Neuronal stem cell (in vitro differentiated cells): ENCODE measurements around the gene SLC39A11.
A peak's percentile ranks its signal among the peaks of the same experiment; 100 is the strongest.

Source experiments
- DNase-seq: peaks from one replicate; pipeline ENCODE4 v3.0.0-alpha.2; 2013; ENCODE audit warnings: low spot score
- H2AFZ ChIP-seq: one replicate; pipeline ENCODE4 v1.6.1; 2013; ENCODE audit warnings: mild to moderate bottlenecking, low read length, inconsistent platforms
- H2AK5ac ChIP-seq: 2 replicates; pipeline ENCODE4 v1.6.1; 2013; ENCODE audit warnings: low read depth, mild to moderate bottlenecking, inconsistent platforms, low read length, moderate library complexity, mixed read lengths
- H2BK120ac ChIP-seq: 2 replicates; pipeline ENCODE4 v1.6.1; 2013; ENCODE audit warnings: low read depth, mild to moderate bottlenecking, inconsistent platforms, low read length, moderate library complexity, mixed read lengths
- H2BK12ac ChIP-seq: one replicate; pipeline ENCODE4 v1.6.1; 2013; ENCODE audit warnings: low read length, inconsistent platforms
- H2BK15ac ChIP-seq: 2 replicates; pipeline ENCODE4 v1.6.1; 2013; ENCODE audit warnings: mild to moderate bottlenecking, low read length, inconsistent platforms, mixed read lengths
- H2BK5ac ChIP-seq: one replicate; pipeline ENCODE4 v1.6.1; 2013; ENCODE audit warnings: inconsistent platforms, mild to moderate bottlenecking, low read length, moderate library complexity
- H3K14ac ChIP-seq: one replicate; pipeline ENCODE4 v1.6.1; 2013; ENCODE audit warnings: low read length, inconsistent platforms
- H3K18ac ChIP-seq: 2 replicates; pipeline ENCODE4 v1.6.1; 2013; ENCODE audit warnings: low read length, inconsistent platforms
- H3K23ac ChIP-seq: 2 replicates; pipeline ENCODE4 v1.6.1; 2013; ENCODE audit warnings: low read depth, mild to moderate bottlenecking, mixed read lengths, low read length, inconsistent platforms; ENCODE audit not compliant: poor library complexity
- H3K27ac ChIP-seq: replicated peaks from 3 replicates; pipeline ENCODE4 v1.5.1; 2013; ENCODE audit warnings: low read length, inconsistent platforms
- H3K27me3 ChIP-seq, 3 experiments: 2 replicates each; pipeline ENCODE4 v1.6.1; 2013; ENCODE audit warnings: low read length in 3 of 3, mild to moderate bottlenecking in 2 of 3, inconsistent platforms in 1 of 3, low read depth in 1 of 3, mixed read lengths in 1 of 3, moderate library complexity in 1 of 3; ENCODE audit not compliant: control insufficient read depth in 3 of 3, insufficient read depth in 3 of 3
- H3K36me3 ChIP-seq, 2 donors: replicated peaks in 1 of 2; 2 replicates each; pipeline ENCODE4 v1.6.1; 2013; ENCODE audit warnings: low read length in 2 of 2; ENCODE audit not compliant: control insufficient read depth in 2 of 2, insufficient read depth in 2 of 2
- H3K4ac ChIP-seq: 2 replicates; pipeline ENCODE4 v1.6.1; 2013; ENCODE audit warnings: inconsistent platforms, mild to moderate bottlenecking, low read length, moderate library complexity
- H3K4me1 ChIP-seq, 2 donors: 1 replicate in 1 of 2; 2 replicates in 1 of 2; pipeline ENCODE4 v1.6.1; 2013; ENCODE audit warnings: low read length in 2 of 2, low read depth in 1 of 2; ENCODE audit not compliant: control insufficient read depth in 2 of 2, insufficient read depth in 1 of 2
- H3K4me2 ChIP-seq: one replicate; pipeline ENCODE4 v1.6.1; 2013; ENCODE audit warnings: mild to moderate bottlenecking, low read length, inconsistent platforms; ENCODE audit not compliant: insufficient read depth, poor library complexity, severe bottlenecking
- H3K4me3 ChIP-seq, 2 donors: 2 replicates each; pipeline ENCODE4 v1.5.1; 2013; ENCODE audit warnings: low read length in 2 of 2, mild to moderate bottlenecking in 2 of 2, inconsistent platforms in 1 of 2, moderate library complexity in 1 of 2
- H3K79me1 ChIP-seq: one replicate; pipeline ENCODE4 v1.6.1; 2013; ENCODE audit warnings: low read depth, mild to moderate bottlenecking, inconsistent platforms, low read length, moderate library complexity
- H3K9ac ChIP-seq: one replicate; pipeline ENCODE4 v1.6.1; 2013; ENCODE audit warnings: mild to moderate bottlenecking, low read depth, low read length, inconsistent platforms; ENCODE audit not compliant: poor library complexity
- H3K9me3 ChIP-seq, 2 donors: replicated peaks in 1 of 2; 2 replicates each; pipeline versions ENCODE3 to v1.6.1; 2013; ENCODE audit warnings: low read length in 2 of 2, mild to moderate bottlenecking in 2 of 2, inconsistent platforms in 1 of 2, low read depth in 1 of 2, mixed read lengths in 1 of 2, moderate library complexity in 1 of 2; ENCODE audit not compliant: control insufficient read depth in 2 of 2, insufficient read depth in 1 of 2
- H4K8ac ChIP-seq: one replicate; pipeline ENCODE4 v1.6.1; 2013; ENCODE audit warnings: low read depth, mild to moderate bottlenecking, inconsistent platforms, low read length, moderate library complexity
- H4K91ac ChIP-seq: one replicate; pipeline ENCODE4 v1.6.1; 2013; ENCODE audit warnings: low read length, low read depth, mild to moderate bottlenecking, inconsistent platforms; ENCODE audit not compliant: poor library complexity
- WGBS, 2 donors: extraction: QIAGEN DNeasy Blood & Tissue Kit; methylation state at CpG; one replicate each; pipeline ENCODE4 v1.1.7; 2013; ENCODE audit warnings: missing lambda C conversion rate in 2 of 2, mixed read lengths in 1 of 2; ENCODE audit not compliant: insufficient read length in 2 of 2, insufficient replicate concordance in 1 of 2; ENCODE audit errors: extremely low coverage in 2 of 2; 5-methylcytosine and 5-hydroxymethylcytosine counted together

The SLC39A11 gene

DNA sequence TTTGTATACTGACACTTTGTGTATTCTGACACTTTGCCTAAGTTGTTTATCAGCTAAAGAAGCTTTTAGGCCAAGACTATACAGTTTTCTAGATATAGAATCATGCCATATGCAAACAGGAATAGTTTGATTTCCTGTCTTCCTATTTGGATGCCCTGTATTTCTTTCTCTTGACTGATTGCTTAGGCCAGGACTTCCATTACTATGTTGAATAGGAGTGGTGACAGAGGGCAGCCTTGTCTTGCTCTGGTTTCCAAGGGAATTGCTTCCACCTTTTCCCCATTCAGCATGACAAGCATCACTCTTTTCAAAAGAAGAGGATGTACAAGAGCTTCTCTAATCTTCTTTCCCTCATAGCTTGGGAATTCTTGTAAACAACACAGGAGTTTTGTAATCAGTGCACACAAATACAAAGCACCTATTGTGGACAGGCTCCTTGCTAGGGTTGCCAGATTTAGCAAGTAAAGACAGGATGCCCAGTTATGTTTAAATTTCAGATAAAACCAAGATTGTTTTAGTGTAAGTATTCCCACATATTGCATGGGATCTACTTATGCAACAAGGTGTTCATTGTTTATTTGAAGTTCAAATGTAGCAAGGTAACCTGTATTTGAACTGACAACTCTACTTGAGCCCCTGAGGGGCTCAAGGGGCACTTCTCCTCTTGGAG is 233.5 kb downstream of the SLC39A11 start:
- H2BK5ac ChIP-seq, result no peak overlapping the region
- H3K23ac ChIP-seq, result no peak overlapping the region
- no peak overlapping the region for H3K27ac ChIP-seq
- peaks cover 0 to 9% of the 10 kb centered on the region in 2 donors for H3K9me3 ChIP-seq
- H2BK120ac ChIP-seq, result no peak overlapping the region
- no peak overlapping the region for H3K9ac ChIP-seq
- no peaks in the 10 kb centered on the region for H3K27me3 ChIP-seq
- H3K36me3 ChIP-seq, result no peaks in the 10 kb centered on the region
- no peak overlapping the region for H2BK15ac ChIP-seq
- H2AK5ac ChIP-seq, result no peak overlapping the region
- H2AFZ ChIP-seq, result no peak overlapping the region
- no peak for DNase-seq
- no peak overlapping the region for H3K14ac ChIP-seq
- H3K4me1 ChIP-seq, result peaks cover 0 to 16% of the 10 kb centered on the region in 2 donors
- H3K4ac ChIP-seq, result no peak overlapping the region
- no peak overlapping the region for H3K18ac ChIP-seq
- H3K79me1 ChIP-seq, result no peaks in the 10 kb centered on the region
- H4K91ac ChIP-seq, result no peak overlapping the region
- no peak overlapping the region for H4K8ac ChIP-seq
- H3K4me3 ChIP-seq, result no peak overlapping the region
- no peak overlapping the region for H2BK12ac ChIP-seq
- H3K4me2 ChIP-seq, result no peak overlapping the region

DNA sequence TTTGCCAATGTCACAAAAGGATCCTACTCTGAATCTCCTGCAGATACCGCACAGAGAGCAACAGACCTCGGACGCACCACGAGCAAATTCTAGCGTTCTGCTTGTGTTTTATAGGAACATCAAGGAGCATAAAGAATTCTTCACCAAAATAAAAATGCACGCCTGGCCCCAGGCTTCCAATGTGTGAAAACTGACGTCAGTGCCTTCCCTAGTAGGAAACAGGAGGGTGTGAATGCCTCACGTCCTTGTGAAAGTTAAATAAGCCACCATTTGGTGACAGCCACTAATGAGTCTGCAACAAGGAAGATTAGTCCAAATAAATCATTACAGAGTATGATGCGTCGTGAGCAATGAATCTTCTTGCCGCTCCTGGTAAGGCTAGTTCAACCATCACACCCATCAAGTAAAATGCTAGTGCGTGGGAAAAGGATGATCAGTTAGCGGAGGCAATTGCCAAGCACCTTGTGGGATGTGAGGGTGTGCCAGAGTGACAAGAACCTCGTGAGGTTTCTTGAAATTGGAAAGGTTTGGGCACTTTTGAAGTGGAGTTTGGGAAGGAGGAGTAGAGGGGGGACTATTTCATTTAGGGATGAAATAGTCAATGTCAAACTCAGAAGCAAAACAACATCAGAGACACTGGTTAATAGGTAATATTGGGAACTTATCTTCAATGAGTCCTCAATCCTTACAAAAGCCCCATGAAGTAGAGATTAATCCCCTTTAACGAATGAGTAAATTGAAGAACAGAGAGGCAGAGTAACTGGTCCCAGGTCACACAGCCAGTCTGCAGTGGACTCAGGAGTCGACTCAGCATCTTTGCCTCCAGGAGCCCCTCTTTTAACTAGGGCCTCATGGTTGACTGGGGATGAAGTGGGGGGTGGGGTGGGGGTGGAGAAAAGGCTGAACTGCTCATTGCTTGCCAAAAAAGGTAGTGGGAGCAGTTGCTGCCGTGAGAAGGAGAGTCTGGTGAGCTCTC is 238.8 kb downstream of the SLC39A11 start:
- Histone ChIP-seq H3K9ac (no peak overlapping the region), H3K4me2 (no peak overlapping the region), H2BK15ac (no peak overlapping the region), H2AFZ (no peak overlapping the region), H3K27me3 (no peaks in the 10 kb centered on the region), H2BK5ac (no peak overlapping the region), H2BK12ac (no peak overlapping the region), H3K36me3 (no peaks in the 10 kb centered on the region), H3K18ac (no peak overlapping the region), H3K4me3 (no peak overlapping the region), H3K79me1 (no peaks in the 10 kb centered on the region), H4K8ac (no peak overlapping the region), H4K91ac (no peak overlapping the region), H3K9me3 (peaks cover 0 to under 1% of the 10 kb centered on the region in 2 donors), H2BK120ac (no peak overlapping the region), H3K23ac (no peak overlapping the region), H2AK5ac (no peak overlapping the region), H3K4ac (no peak overlapping the region), H3K27ac (no peak overlapping the region), H3K14ac (no peak overlapping the region), H3K4me1 (peaks cover 0 to 7% of the 10 kb centered on the region in 2 donors)
- DNase-seq, result no peak
- WGBS, 2 donors, result no CpG with 5 or more reads among the region's 17 CpGs

DNA sequence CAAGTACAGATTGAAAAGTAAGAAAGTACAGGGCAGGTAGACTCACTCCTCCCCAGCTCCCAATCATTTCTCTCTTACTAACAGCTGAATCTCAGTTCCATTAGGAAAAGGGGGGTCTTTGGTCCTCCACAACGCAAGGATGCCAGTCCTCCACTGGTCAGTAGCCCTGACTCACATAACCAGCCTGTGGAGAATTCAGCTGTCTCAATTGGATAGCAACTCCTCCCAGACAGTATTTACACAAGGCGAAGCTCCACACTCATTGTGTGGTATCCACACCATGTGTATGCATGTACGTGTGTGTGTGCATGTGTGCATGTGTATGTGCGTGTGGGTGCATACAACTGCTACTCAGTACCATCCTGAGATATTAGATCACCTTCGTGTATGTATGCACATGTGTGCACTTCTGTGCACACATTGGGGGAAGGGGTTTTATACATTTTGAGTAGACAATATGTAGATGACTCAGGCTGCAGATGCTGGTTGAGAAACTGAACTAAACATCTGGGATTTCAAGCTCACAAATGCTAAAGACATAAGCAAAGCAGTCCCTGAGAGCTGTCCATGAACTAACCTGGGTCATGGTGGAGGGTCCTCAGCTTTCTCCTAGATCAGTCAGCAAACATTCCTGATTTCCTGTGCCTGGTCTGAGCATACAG is 240.1 kb downstream of the SLC39A11 start:
- Histone ChIP-seq H2AK5ac (peak overlapping the region; percentile 20), H3K14ac (peak overlapping the region; percentile 42), H3K4me2 (no peak overlapping the region), H3K27ac (no peak overlapping the region), H3K23ac (no peak overlapping the region), H3K79me1 (no peaks in the 10 kb centered on the region), H2BK5ac (no peak overlapping the region), H3K4ac (no peak overlapping the region), H2BK12ac (no peak overlapping the region), H3K9me3 (no peaks in the 10 kb centered on the region), H4K91ac (no peak overlapping the region), H3K4me1 (peaks cover 0 to 7% of the 10 kb centered on the region in 2 donors), H3K9ac (no peak overlapping the region), H3K36me3 (no peaks in the 10 kb centered on the region), H3K18ac (no peak overlapping the region), H2AFZ (no peak overlapping the region), H2BK120ac (no peak overlapping the region), H3K27me3 (no peaks in the 10 kb centered on the region), H3K4me3 (peak overlapping the region in 1 of 2 donors; percentile 57), H2BK15ac (no peak overlapping the region), H4K8ac (no peak overlapping the region)
- WGBS, 2 donors, result no CpG with 5 or more reads among the region's 5 CpGs
- DNase-seq, result no peak
